ENCODE results near the gene SPOCK3. TPM values are rescaled to one million over a fixed set of nuclear protein-coding genes. Genes with fewer than 3 reads are reported as not detected.
"Not testable (repeated sequence)": the region's sequence is repeated elsewhere in the genome, so short reads cannot be mapped to it uniquely, and the experiment has no call there.

SPOCK3 gene
- total and polyA plus RNA-seq, 2 of the 13 experiments (the other 11 are each of a cell fraction or from before 2014, with no cell fraction given): not detected

GRCh38 chr4:166972071-166972470, 262.2 kb downstream of the SPOCK3 start:
- no peak overlapping the region for H3K4me3 ChIP-seq (replicated peaks in 1 of 3; ENCODE audit: insufficient read depth in 1 of 3, low read depth in 2 of 3, low read length in 3 of 3)
- no peaks in the 10 kb centered on the region for H3K4me1 ChIP-seq (ENCODE audit: insufficient read depth, low read length)
- FAIRE-seq: no peak
- no peak overlapping the region for H3K4me2 ChIP-seq (ENCODE audit: low read depth, low read length)
- no peak overlapping the region for H3K27ac ChIP-seq (ENCODE audit: extremely low read length, insufficient read depth, low read length)
- H3K9ac ChIP-seq (ENCODE audit: insufficient read depth, low read depth, low read length): no peak overlapping the region
- 13% methylated on average over 2 of the region's 2 CpGs for WGBS (ENCODE audit: low lambda C conversion rate)
- intact Hi-C loops (cut with micrococcal nuclease; ENCODE audit: unreplicated experiment): no loop called here
- H4K20me1 ChIP-seq (ENCODE audit: insufficient read depth, low read length): no peaks in the 10 kb centered on the region
- POLR2A ChIA-PET: no interaction called here
- no peaks in the 10 kb centered on the region for H3K79me2 ChIP-seq (ENCODE audit: insufficient read depth, low read length)
- no peak for DNase-seq (ENCODE audit: low spot score)
- TF ChIP-seq NR2C2 (CRISPR knock-in tag; IDR thresholded peaks at IDR 0.05; ENCODE audit: borderline replicate concordance): no peak
- TF ChIP-seq, protein P1, sequence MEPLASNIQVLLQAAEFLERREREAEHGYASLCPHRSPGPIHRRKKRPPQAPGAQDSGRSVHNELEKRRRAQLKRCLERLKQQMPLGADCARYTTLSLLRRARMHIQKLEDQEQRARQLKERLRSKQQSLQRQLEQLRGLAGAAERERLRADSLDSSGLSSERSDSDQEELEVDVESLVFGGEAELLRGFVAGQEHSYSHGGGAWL (CRISPR knock-in tag; IDR thresholded peaks at IDR 0.05): no peak
- TF ChIP-seq ZNF34 (CRISPR knock-in tag; IDR thresholded peaks at IDR 0.05; ENCODE audit: borderline replicate concordance): no peak
- no peak for TF ChIP-seq ELF1 (CRISPR knock-in tag; IDR thresholded peaks at IDR 0.05)
- no peak for TF ChIP-seq PAWR (CRISPR knock-in tag; IDR thresholded peaks at IDR 0.05; ENCODE audit: borderline replicate concordance)
- TF ChIP-seq EEA1 (CRISPR knock-in tag; IDR thresholded peaks at IDR 0.05; ENCODE audit: borderline replicate concordance): no peak
- no peak for TF ChIP-seq ZNF75D (CRISPR knock-in tag; IDR thresholded peaks at IDR 0.05; ENCODE audit: borderline replicate concordance)
- TF ChIP-seq ZXDC (CRISPR knock-in tag; IDR thresholded peaks at IDR 0.05): no peak
- TF ChIP-seq, protein P2, sequence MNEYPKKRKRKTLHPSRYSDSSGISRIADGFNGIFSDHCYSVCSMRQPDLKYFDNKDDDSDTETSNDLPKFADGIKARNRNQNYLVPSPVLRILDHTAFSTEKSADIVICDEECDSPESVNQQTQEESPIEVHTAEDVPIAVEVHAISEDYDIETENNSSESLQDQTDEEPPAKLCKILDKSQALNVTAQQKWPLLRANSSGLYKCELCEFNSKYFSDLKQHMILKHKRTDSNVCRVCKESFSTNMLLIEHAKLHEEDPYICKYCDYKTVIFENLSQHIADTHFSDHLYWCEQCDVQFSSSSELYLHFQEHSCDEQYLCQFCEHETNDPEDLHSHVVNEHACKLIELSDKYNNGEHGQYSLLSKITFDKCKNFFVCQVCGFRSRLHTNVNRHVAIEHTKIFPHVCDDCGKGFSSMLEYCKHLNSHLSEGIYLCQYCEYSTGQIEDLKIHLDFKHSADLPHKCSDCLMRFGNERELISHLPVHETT (CRISPR knock-in tag; conservative IDR thresholded peaks at IDR 0.05): no peak
- TF ChIP-seq GMEB1 (CRISPR knock-in tag; IDR thresholded peaks at IDR 0.05; ENCODE audit: borderline replicate concordance): no peak
- TF ChIP-seq FOXA3 (CRISPR knock-in tag; IDR thresholded peaks at IDR 0.05): no peak
- ATAC-seq: no peak
- H2AFZ ChIP-seq (ENCODE audit: low read length): no peak overlapping the region
- H3K36me3 ChIP-seq (replicated peaks in 1 of 2; ENCODE audit: control insufficient read depth in 1 of 2, insufficient read depth in 2 of 2, low read length in 2 of 2): no peaks in the 10 kb centered on the region
- BruUV-seq (replicated peaks): no TSS peak
- in situ Hi-C loops (cut with HindIII; ENCODE audit: extremely low pct_ligation_motif_present, low pct_unique_long_range_greater_than_20kb): no loop called here
- CTCF ChIA-PET (ENCODE audit: low intra/inter-chr PET ratio, low total read pairs): no interaction called here
- no peaks in the 10 kb centered on the region for H3K27me3 ChIP-seq (ENCODE audit: control insufficient read depth in 1 of 2, insufficient read depth in 2 of 2, low read length in 2 of 2)
- peaks cover 25% of the 10 kb centered on the region for H3K9me3 ChIP-seq (ENCODE audit: low read length)

DNA sequence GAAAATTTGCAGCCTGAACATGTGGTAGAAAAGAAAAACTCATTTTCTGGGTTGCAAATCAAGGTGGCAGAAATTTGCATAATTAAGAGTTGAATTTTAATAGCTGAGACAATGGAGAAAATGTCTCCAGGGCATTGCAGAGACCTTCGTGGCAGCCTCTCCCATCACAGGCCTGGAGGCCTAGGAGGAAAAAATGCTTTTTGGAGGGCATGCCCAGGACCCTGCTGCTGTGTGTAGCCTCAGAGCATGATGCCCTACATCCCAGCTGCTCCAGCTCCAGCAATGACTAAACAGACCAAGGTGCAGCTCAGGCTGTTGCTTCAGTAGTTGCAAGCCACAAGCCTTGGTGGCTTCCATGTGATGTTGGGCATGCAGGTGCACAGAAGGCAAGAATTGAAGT, 266.1 kb downstream of the SPOCK3 start:
- H3K4me2 ChIP-seq (ENCODE audit: low read depth, low read length); CTCF ChIA-PET (ENCODE audit: low intra/inter-chr PET ratio, low total read pairs); H4K20me1 ChIP-seq (ENCODE audit: insufficient read depth, low read length); BruUV-seq (replicated peaks); POLR2A ChIA-PET; H2AFZ ChIP-seq (ENCODE audit: low read length); DNase-seq (ENCODE audit: low spot score); ATAC-seq; in situ Hi-C loops (cut with HindIII; ENCODE audit: extremely low pct_ligation_motif_present, low pct_unique_long_range_greater_than_20kb); FAIRE-seq; H3K9ac ChIP-seq (ENCODE audit: insufficient read depth, low read depth, low read length); H3K4me1 ChIP-seq (ENCODE audit: insufficient read depth, low read length); H3K79me2 ChIP-seq (ENCODE audit: insufficient read depth, low read length); intact Hi-C loops (cut with micrococcal nuclease; ENCODE audit: unreplicated experiment); H3K27ac ChIP-seq (ENCODE audit: extremely low read length, insufficient read depth, low read length); H3K4me3 ChIP-seq (replicated peaks in 1 of 3; ENCODE audit: insufficient read depth in 1 of 3, low read depth in 2 of 3, low read length in 3 of 3); H3K36me3 ChIP-seq (replicated peaks in 1 of 2; ENCODE audit: control insufficient read depth in 1 of 2, insufficient read depth in 2 of 2, low read length in 2 of 2); H3K27me3 ChIP-seq (ENCODE audit: control insufficient read depth in 1 of 2, insufficient read depth in 2 of 2, low read length in 2 of 2): not testable (repeated sequence)
- 0% methylated on average over 1 of the region's 1 CpG for WGBS (ENCODE audit: low lambda C conversion rate)
- peaks cover 36% of the 10 kb centered on the region for H3K9me3 ChIP-seq (ENCODE audit: low read length)
